A549 (cell line): ENCODE measurements around the gene CHIC2. TPM values are rescaled to one million over a fixed set of nuclear protein-coding genes. Genes with fewer than 3 reads are reported as not detected.

ENCODE experiments used
- ATAC-seq, 2 experiments: fragments of 200-7000 bp in 1 of 2; fragments of >200 bp in 1 of 2; cut with Nextera tagmentation in 1 of 2; cut with Tn5 transposase in 1 of 2; 3 replicates each; pipeline versions ENCODE4 v1.8.0 to v1.9.1; 2018 to 2020; ENCODE audit warnings: mild to moderate bottlenecking in 1 of 2, moderate library complexity in 1 of 2
- CTCF ChIA-PET: fragments of 300-600 bp; sonication (Branson Sonifier 250); formaldehyde crosslinking; extraction: SDS; loops from one replicate; lab custom pipeline; 2021; ENCODE audit warnings: antibody characterized with exemption, inconsistent platforms; lab: Yijun Ruan, JAX
- POLR2A ChIA-PET: fragments of 350-600 bp; formaldehyde crosslinking; extraction: SDS; loops from one replicate; lab custom pipeline; 2021; ENCODE audit warnings: antibody characterized with exemption, inconsistent platforms; lab: Yijun Ruan, JAX
- DNase-seq, 2 experiments: peaks; one replicate each; pipeline versions ENCODE4 v3.0.0 to v3.0.0-alpha.2; 2011 to 2016; ENCODE audit warnings: low read depth in 1 of 2, low spot score in 1 of 2
- FAIRE-seq: peaks from 2 replicates; lab custom pipeline; 2011; peaks lifted over from hg19 to GRCh38; lab: Jason Lieb, UNC
- H3K27ac ChIP-seq, 2 experiments: fragments of >200 bp; sonication (Bioruptor Twin); formaldehyde crosslinking; 3 replicates each; pipeline ENCODE4 v1.5.1; 2016 to 2017
- H3K4me1 ChIP-seq: fragments of >200 bp; sonication (Bioruptor Twin); formaldehyde crosslinking; 3 replicates; pipeline ENCODE4 v1.6.1; 2016
- H3K4me2 ChIP-seq: fragments of >200 bp; sonication (Bioruptor Twin); formaldehyde crosslinking; 3 replicates; pipeline ENCODE4 v1.6.1; 2016
- H3K4me3 ChIP-seq: fragments of >200 bp; sonication (Bioruptor Twin); formaldehyde crosslinking; 3 replicates; pipeline ENCODE4 v1.5.1; 2016
- H3K9me3 ChIP-seq: fragments of >200 bp; sonication (Bioruptor Twin); formaldehyde crosslinking; 3 replicates; pipeline ENCODE4 v1.6.1; 2016
- BHLHE40 ChIP-seq: IDR thresholded peaks from 2 replicates; pipeline ENCODE4 v1.6.1; 2012; ENCODE audit warnings: low read depth, low read length, inconsistent platforms
- CHD4 ChIP-seq: fragments of 200-600 bp; sonication (generic); IDR thresholded peaks from 2 replicates; pipeline ENCODE4 v1.6.1; 2016; ENCODE audit warnings: antibody characterized with exemption, mild to moderate bottlenecking, borderline replicate concordance
- E2F6 ChIP-seq: IDR thresholded peaks from 2 replicates; pipeline ENCODE4 v1.6.1; 2012; ENCODE audit warnings: low read depth, borderline replicate concordance
- EHF ChIP-seq: fragments of 250-450 bp; sonication (Bioruptor Pico); IDR thresholded peaks from 2 replicates; pipeline ENCODE4 v1.5.0; 2020; ENCODE audit warnings: mild to moderate bottlenecking
- EHMT2 ChIP-seq: fragments of 200-600 bp; sonication (generic); IDR thresholded peaks from 2 replicates; pipeline ENCODE4 v1.6.1; 2016; ENCODE audit warnings: antibody characterized with exemption, low read depth, mild to moderate bottlenecking, moderate library complexity
- FOXS1 ChIP-seq: fragments of 250-450 bp; sonication (Bioruptor Pico); IDR thresholded peaks from 2 replicates; pipeline ENCODE4 v1.5.0; 2020; ENCODE audit warnings: mild to moderate bottlenecking, moderate library complexity
- GATA3 ChIP-seq: IDR thresholded peaks from 2 replicates; pipeline ENCODE4 v1.6.1; 2012; ENCODE audit warnings: borderline replicate concordance
- HDAC2 ChIP-seq: fragments of 200-600 bp; sonication (generic); IDR thresholded peaks from 2 replicates; pipeline ENCODE4 v1.6.1; 2016
- HMGXB4 ChIP-seq: fragments of 250-450 bp; sonication (Bioruptor Pico); IDR thresholded peaks from 2 replicates; pipeline ENCODE4 v1.5.0; 2021; ENCODE audit warnings: mild to moderate bottlenecking, moderate library complexity, borderline replicate concordance
- HOXA7 ChIP-seq: fragments of 250-450 bp; sonication (Bioruptor Pico); IDR thresholded peaks from 2 replicates; pipeline ENCODE4 v1.5.0; 2020; ENCODE audit warnings: mild to moderate bottlenecking, moderate library complexity
- JUN ChIP-seq, 2 experiments: fragments of >200 bp; sonication (Bioruptor Twin); formaldehyde crosslinking; IDR thresholded peaks; 2 replicates in 1 of 2; 3 replicates in 1 of 2; pipeline ENCODE4 v1.6.1; 2016 to 2017
- MAX ChIP-seq: IDR thresholded peaks from 2 replicates; pipeline ENCODE4 v1.6.1; 2012
- MYC ChIP-seq: IDR thresholded peaks from 2 replicates; pipeline ENCODE4 v1.6.1; 2012; ENCODE audit warnings: mild to moderate bottlenecking, inconsistent platforms, low read length, improper control_type of control experiment, borderline replicate concordance
- NPAS2 ChIP-seq: fragments of 250-450 bp; sonication (Bioruptor Pico); IDR thresholded peaks from 2 replicates; pipeline ENCODE4 v1.8.0; 2022; ENCODE audit warnings: mild to moderate bottlenecking, moderate library complexity, borderline replicate concordance
- NR3C1 ChIP-seq: fragments of >200 bp; sonication (Bioruptor Twin); formaldehyde crosslinking; IDR thresholded peaks from 3 replicates; pipeline ENCODE4 v1.6.1; 2017
- POLR2AphosphoS2 ChIP-seq: conservative IDR thresholded peaks from 2 replicates; pipeline ENCODE4 v1.6.1; 2012; ENCODE audit warnings: low read length, improper control_type of control experiment, inconsistent platforms
- RNF2 ChIP-seq: fragments of 200-600 bp; sonication (generic); IDR thresholded peaks from 2 replicates; pipeline ENCODE4 v1.6.1; 2016; ENCODE audit warnings: low read depth, mild to moderate bottlenecking, antibody characterized with exemption, moderate library complexity, borderline replicate concordance
- TFCP2L1 ChIP-seq: fragments of 250-450 bp; sonication (Bioruptor Pico); IDR thresholded peaks from 2 replicates; pipeline ENCODE4 v1.5.0; 2021; ENCODE audit warnings: mild to moderate bottlenecking
- ZC3H11A ChIP-seq: fragments of 450-650 bp; IDR thresholded peaks from 2 replicates; pipeline ENCODE4 v1.6.1; 2014; ENCODE audit warnings: antibody characterized with exemption, mild to moderate bottlenecking
- WGBS: methylation state at CpG from one replicate; pipeline ENCODE4 v1.1.6; 2017; ENCODE audit errors: missing lambda C conversion rate; 5-methylcytosine and 5-hydroxymethylcytosine counted together
- polyA plus RNA-seq, 4 experiments: library from polyadenylated mRNA; depleted of rRNA in 3 of 4; stranded (reverse); fragments of >200 nt; fragmentation: RNase III in 1 of 4; extraction: RNeasy Plus Mini Kit Qiagen cat#74134 plus additional on column Dnase treatment in 1 of 4; gene quantifications; 2 replicates in 3 of 4; 3 replicates in 1 of 4; pipeline ENCODE4 v1.2.3, GENCODE V29; 2011 to 2017
- small RNA-seq, 6 experiments: library from RNA; depleted of rRNA; stranded (forward); fragments of <200 nt; gene quantifications; one replicate each; pipeline ENCODE3, GENCODE V24; 2012

The CHIC2 gene
- polyA plus RNA-seq, 2 of the 4 experiments (the other 2 are of a cell fraction) = 5.9 to 10.1 TPM

- Histone ChIP-seq H3K4me3 (no peak overlapping the region), H3K9me3 (no peaks in the 10 kb centered on the region), H3K4me1 (no peaks in the 10 kb centered on the region), H3K4me2 (no peak overlapping the region), H3K27ac (no peak overlapping the region)
- no peak for TF ChIP-seq POLR2AphosphoS2
- TF ChIP-seq EHMT2 = no peak
- TF ChIP-seq HDAC2 = no peak
- TF ChIP-seq MAX = no peak
- TF ChIP-seq RNF2 = no peak
- TF ChIP-seq FOXS1 (CRISPR knock-in tag) = no peak
- TF ChIP-seq E2F6 = no peak
- TF ChIP-seq NR3C1 = no peak
- no peak for TF ChIP-seq NPAS2 (CRISPR knock-in tag)
- TF ChIP-seq HOXA7 (CRISPR knock-in tag) = no peak
- TF ChIP-seq CHD4 = no peak
- TF ChIP-seq MYC = no peak
- no peak for TF ChIP-seq HMGXB4
- no peak for TF ChIP-seq TFCP2L1 (CRISPR knock-in tag)
- no peak for TF ChIP-seq ZC3H11A
- TF ChIP-seq EHF (CRISPR knock-in tag) = no peak
- TF ChIP-seq GATA3 = no peak
- no peak for TF ChIP-seq BHLHE40
- TF ChIP-seq JUN (IDR thresholded peaks at IDR 0.05) = no peak
- ChIA-PET CTCF (interaction anchor here (0.6 to 1.5 kb wide), 3 partner anchors 31 to 309 kb away, joined by 3 to 5 read pairs (median 4); no protein-coding TSS in a partner anchor), POLR2A (no interaction called here)
- no peak for FAIRE-seq
- no peak for ATAC-seq
- no peak for DNase-seq
- WGBS = 87% methylated on average over 5 of the region's 5 CpGs
These were observed 103.6 kb downstream of the CHIC2 start for GRCh38 chr4:53960843-53961242.

Small RNA genes lying within 50 kb of the gene (small RNA-seq; reads per million reads assigned to genes)
- gene AC110792.1 = 0 reads per million in 6 experiments
- 0 reads per million in 6 experiments for gene AC110792.3

Other genes with a start within 250 kb of the CHIC2 start
- not detected in 2 replicates for gene GSX2, start 35.6 kb upstream of the CHIC2 start, polyA plus RNA-seq (2011; rRNA removed)
- not detected in 3 replicates for gene GSX2, start 35.6 kb upstream of the CHIC2 start, polyA plus RNA-seq (2017; fragmentation: RNase III; extraction: RNeasy Plus Mini Kit Qiagen cat#74134 plus additional on column Dnase treatment)
- 0.92 and 0.93 TPM in 2 replicates for gene PDGFRA, start 164.7 kb upstream of the CHIC2 start, polyA plus RNA-seq (2011; rRNA removed)
- gene PDGFRA, start 164.7 kb upstream of the CHIC2 start, polyA plus RNA-seq (2017; fragmentation: RNase III; extraction: RNeasy Plus Mini Kit Qiagen cat#74134 plus additional on column Dnase treatment) = 0.24 to 0.58 TPM (median 0.40 TPM) in 3 replicates